ENCODE data around the gene RPL15.
"Not testable (repeated sequence)": the region's sequence is repeated elsewhere in the genome, so short reads cannot be mapped to it uniquely, and the experiment has no call there.

Gene RPL15

GRCh38 chr3:23916886-23917678 lies at the start of gene RPL15, which contains the start of gene NKIRAS1:
RPL15 (plus strand) TSS chr3:23917132; CDS start chr3:23917860, 728 bp downstream.
NKIRAS1 (minus strand) TSS chr3:23916990; CDS start chr3:23910904, 6,086 bp downstream.
- DNase-seq = peak; percentile 59 to 97 (median 94)

- DNase-seq = no peak
These were observed 49.5 kb upstream of the RPL15 start for GRCh38 chr3:23867400-23867799.

- no peak for DNase-seq
These were observed 49.1 kb upstream of the RPL15 start for GRCh38 chr3:23867838-23868237.

GRCh38 chr3:23869977-23870662 lies 46.8 kb upstream of the RPL15 start:
- no peak for DNase-seq

GRCh38 chr3:23870663-23871043 lies 46.3 kb upstream of the RPL15 start:
- DNase-seq = not testable (repeated sequence)

GRCh38 chr3:23871361-23871760 lies 45.6 kb upstream of the RPL15 start:
- not testable (repeated sequence) for DNase-seq

- no peak for DNase-seq
These were observed 44.6 kb upstream of the RPL15 start for GRCh38 chr3:23872330-23872729.

- DNase-seq = no peak
These were observed 43.0 kb upstream of the RPL15 start for GRCh38 chr3:23873941-23874340.

- DNase-seq = no peak
These were observed 42.4 kb upstream of the RPL15 start for GRCh38 chr3:23874359-23875112.

- DNase-seq = no peak
These were observed 41.7 kb upstream of the RPL15 start for GRCh38 chr3:23875113-23875725.

GRCh38 chr3:23876923-23877322 lies 40.0 kb upstream of the RPL15 start:
- no peak for DNase-seq

- peak in 3 of 14 donors; percentile 10 to 21 (median 12) for DNase-seq
These were observed 39.5 kb upstream of the RPL15 start for GRCh38 chr3:23877329-23877980.

GRCh38 chr3:23879485-23879884 lies 37.4 kb upstream of the RPL15 start:
- DNase-seq = no peak

GRCh38 chr3:23880703-23881339 lies 36.1 kb upstream of the RPL15 start:
- no peak for DNase-seq

GRCh38 chr3:23881993-23882392 lies 34.9 kb upstream of the RPL15 start:
- not testable (repeated sequence) for DNase-seq

- DNase-seq = no peak
These were observed 34.4 kb upstream of the RPL15 start for GRCh38 chr3:23882487-23882918.

- no peak for DNase-seq
These were observed 32.5 kb upstream of the RPL15 start for GRCh38 chr3:23884481-23884880.

- DNase-seq = no peak
These were observed 31.7 kb upstream of the RPL15 start for GRCh38 chr3:23885210-23885609.

- no peak for DNase-seq
These were observed 30.6 kb upstream of the RPL15 start for GRCh38 chr3:23886311-23886710.

GRCh38 chr3:23888617-23889228 lies 28.2 kb upstream of the RPL15 start:
- peak in 1 of 14 donors; percentile 26 for DNase-seq

GRCh38 chr3:23889386-23889785 lies 27.5 kb upstream of the RPL15 start:
- peak in 1 of 14 donors; percentile 7 for DNase-seq

Measured in C1 segment of cervical spinal cord (tissue), 14 donors.